ENCODE results near the gene ABI3BP. TPM values are rescaled to one million over a fixed set of nuclear protein-coding genes. Genes with fewer than 3 reads are reported as not detected.

Gene ABI3BP
- total RNA-seq, 1 experiment from 2014 or later, result 0.15 TPM

GRCh38 chr3:100775226-100775625 is 218.0 kb downstream of the ABI3BP start (continued):
- no peak for TF ChIP-seq YY1 (IDR thresholded peaks at IDR 0.05; ENCODE audit: extremely low read depth, insufficient replicate concordance, low read depth, low read length)

GRCh38 chr3:100769693-100770092 is 223.5 kb downstream of the ABI3BP start:
- no peak for DNase-seq (ENCODE audit: low read depth, low spot score)
- H3K27ac ChIP-seq (ENCODE audit: low read depth, low read length), result no peak overlapping the region
- H3K9ac ChIP-seq (ENCODE audit: low read length), result no peak overlapping the region
- no peaks in the 10 kb centered on the region for H4K20me1 ChIP-seq (ENCODE audit: insufficient read depth)
- no peaks in the 10 kb centered on the region for H3K9me2 ChIP-seq (ENCODE audit: insufficient read depth)
- no TSS peak for BruUV-seq (replicated peaks)
- no peaks in the 10 kb centered on the region for H3K27me3 ChIP-seq (ENCODE audit: insufficient read depth, low read length)
- H3K4me2 ChIP-seq (ENCODE audit: low read length), result no peak overlapping the region
- TF ChIP-seq EZH2 (IDR thresholded peaks at IDR 0.05) (no peak), EGR1 (IDR thresholded peaks at IDR 0.05; ENCODE audit: low read depth) (no peak), CEBPB (IDR thresholded peaks at IDR 0.05; ENCODE audit: low read depth) (no peak), REST (IDR thresholded peaks at IDR 0.05; ENCODE audit: low read depth) (no peak), JUND (IDR thresholded peaks at IDR 0.05) (no peak), YY1 (IDR thresholded peaks at IDR 0.05; ENCODE audit: extremely low read depth, insufficient replicate concordance, low read depth, low read length) (no peak), ZFX (IDR thresholded peaks at IDR 0.05) (no peak), CTCF (IDR thresholded peaks at IDR 0.05 in 2 of 3, conservative IDR thresholded peaks at IDR 0.05 in 1 of 3; ENCODE audit: borderline replicate concordance in 1 of 3, insufficient read depth in 1 of 3, low read depth in 2 of 3, low read length in 2 of 3) (no peak), POLR2A (IDR thresholded peaks at IDR 0.05; ENCODE audit: borderline replicate concordance, extremely low read depth, insufficient read depth, insufficient read length) (no peak), SIN3A (IDR thresholded peaks at IDR 0.05; ENCODE audit: low read depth) (no peak), RAD21 (IDR thresholded peaks at IDR 0.05; ENCODE audit: low read depth) (no peak), CBX3 (IDR thresholded peaks at IDR 0.05; ENCODE audit: low read depth) (no peak), SRF (IDR thresholded peaks at IDR 0.05; ENCODE audit: low read depth) (no peak), FOSL1 (IDR thresholded peaks at IDR 0.05; ENCODE audit: low read depth) (no peak), MAX (IDR thresholded peaks at IDR 0.05) (no peak), ZBTB33 (IDR thresholded peaks at IDR 0.05; ENCODE audit: extremely low read depth, insufficient replicate concordance, low read length) (no peak), SP1 (IDR thresholded peaks at IDR 0.05; ENCODE audit: low read depth) (no peak), POLR2AphosphoS5 (IDR thresholded peaks at IDR 0.05; ENCODE audit: low read depth, low read length) (no peak)
- no peaks in the 10 kb centered on the region for H3K9me3 ChIP-seq (ENCODE audit: control insufficient read depth in 1 of 2, insufficient read depth in 1 of 2, low read depth in 1 of 2, low read length in 2 of 2)
- ChIA-PET POLR2A (no interaction called here), RAD21 (ENCODE audit: low non-redundant PET in 1 of 2, low total read pairs in 2 of 2, uncharacterized antibody in 2 of 2, unreplicated experiment in 2 of 2) (no interaction called here), CTCF (interaction anchor here (1.4 kb wide), 1 partner anchor 8 kb away, joined by 3 read pairs; no protein-coding TSS in a partner anchor)
- no peak overlapping the region for H2AFZ ChIP-seq (ENCODE audit: low read depth, low read length, poor library complexity, severe bottlenecking)
- H3K36me3 ChIP-seq (ENCODE audit: control insufficient read depth in 1 of 2, insufficient read depth in 2 of 2, low read length in 2 of 2), result no peaks in the 10 kb centered on the region
- no peak for ATAC-seq
- H3K4me3 ChIP-seq (replicated peaks in 1 of 2; ENCODE audit: low read depth in 1 of 2, low read length in 2 of 2), result no peak overlapping the region
- H3K4me1 ChIP-seq (ENCODE audit: control insufficient read depth in 1 of 2, insufficient read depth in 2 of 2, low read length in 2 of 2), result peaks cover 0 to 3% of the 10 kb centered on the region in 2 experiments; a peak in 1 of 4 replicates
- no peaks in the 10 kb centered on the region for H3K79me2 ChIP-seq (ENCODE audit: insufficient read depth, low read length)
- intact Hi-C loops (cut with micrococcal nuclease), result no loop called here
